K562 (cell line): ENCODE data around the gene DPEP1. TPM values are rescaled to one million over a fixed set of nuclear protein-coding genes. Genes with fewer than 3 reads are reported as not detected.

Experiments
- CBX1 ChIP-seq: sonication (generic); IDR thresholded peaks from 2 replicates; pipeline ENCODE4 v1.6.1; 2016; ENCODE audit warnings: antibody characterized with exemption, low read depth, mild to moderate bottlenecking
- CC2D1A ChIP-seq: fragments of 450-650 bp; IDR thresholded peaks from 2 replicates; pipeline ENCODE4 v1.6.1; 2017; ENCODE audit warnings: mild to moderate bottlenecking
- CHAMP1 ChIP-seq: fragments of 450-650 bp; IDR thresholded peaks from 2 replicates; pipeline ENCODE4 v1.6.1; 2016; ENCODE audit warnings: mild to moderate bottlenecking
- CHD4 ChIP-seq: fragments of 200-600 bp; sonication (generic); IDR thresholded peaks from 3 replicates; pipeline ENCODE4 v1.6.1; 2012; ENCODE audit warnings: low read depth, mild to moderate bottlenecking, mixed read lengths, low read length, inconsistent platforms; ENCODE audit not compliant: insufficient read depth, insufficient replicate concordance, poor library complexity, severe bottlenecking
- HDAC1 ChIP-seq, 2 experiments: fragments of 450-650 bp; IDR thresholded peaks; 2 replicates each; pipeline ENCODE4 v1.6.1; 2016 to 2017; ENCODE audit warnings: inconsistent platforms in 1 of 2, mild to moderate bottlenecking in 1 of 2, moderate library complexity in 1 of 2
- KLF13 ChIP-seq: fragments of 450-650 bp; IDR thresholded peaks from 2 replicates; pipeline ENCODE4 v1.6.1; 2016; ENCODE audit warnings: missing genetic modification characterization, low read depth, mild to moderate bottlenecking, missing compliant biosample characterization, moderate library complexity, borderline replicate concordance
- L3MBTL2 ChIP-seq: fragments of 450-650 bp; IDR thresholded peaks from 2 replicates; pipeline ENCODE4 v1.6.1; 2016; ENCODE audit warnings: mild to moderate bottlenecking, moderate library complexity
- MEIS2 ChIP-seq: fragments of 450-650 bp; IDR thresholded peaks from 2 replicates; pipeline ENCODE4 v1.6.1; 2014; ENCODE audit warnings: mild to moderate bottlenecking; ENCODE audit not compliant: partially characterized antibody
- NCOA1 ChIP-seq: fragments of 450-650 bp; IDR thresholded peaks from 2 replicates; pipeline ENCODE4 v1.6.1; 2016; ENCODE audit warnings: low read depth
- POLR2H ChIP-seq: IDR thresholded peaks from 2 replicates; pipeline ENCODE4 v1.6.1; 2016; ENCODE audit warnings: missing genetic modification characterization, low read depth, mild to moderate bottlenecking, control low read depth, missing compliant biosample characterization, moderate library complexity
- RBM25 ChIP-seq: fragments of 200-400 bp; formaldehyde crosslinking; IDR thresholded peaks from 2 replicates; pipeline ENCODE4 v1.6.1; 2018; ENCODE audit warnings: low read length, low read depth, moderate library complexity; ENCODE audit not compliant: severe bottlenecking
- SAP30 ChIP-seq: fragments of 200-600 bp; sonication (generic); IDR thresholded peaks from 2 replicates; pipeline ENCODE4 v1.6.1; 2012; ENCODE audit warnings: borderline replicate concordance, low read depth, mild to moderate bottlenecking, moderate library complexity, low read length, control low read depth, inconsistent platforms; ENCODE audit not compliant: insufficient read depth, poor library complexity, severe bottlenecking
- SRSF7 ChIP-seq: fragments of 200-400 bp; formaldehyde crosslinking; optimal IDR thresholded peaks from 2 replicates; pipeline ENCODE3; 2017; ENCODE audit warnings: mild to moderate bottlenecking, low read depth, low read length
- TCF3 ChIP-seq: sonication (generic); formaldehyde crosslinking; IDR thresholded peaks from 2 replicates; pipeline ENCODE4 v1.4.0; 2020; ENCODE audit warnings: mild to moderate bottlenecking, missing genetic modification reagents
- TEAD4 ChIP-seq, 2 experiments: sonication (generic) in 1 of 2; formaldehyde crosslinking in 1 of 2; IDR thresholded peaks; 2 replicates each; pipeline versions ENCODE4 v1.6.1 to v1.8.0; 2012 to 2022; ENCODE audit warnings: borderline replicate concordance in 1 of 2, inconsistent platforms in 1 of 2, low read length in 1 of 2, mild to moderate bottlenecking in 1 of 2, missing genetic modification reagents in 1 of 2
- TOE1 ChIP-seq, 2 experiments: fragments of 450-650 bp in 1 of 2; sonication (generic) in 1 of 2; formaldehyde crosslinking in 1 of 2; IDR thresholded peaks; 2 replicates each; pipeline versions ENCODE4 v1.7.1 to v1.8.0; 2016 to 2022; ENCODE audit warnings: borderline replicate concordance in 2 of 2, mild to moderate bottlenecking in 2 of 2, antibody characterized with exemption in 1 of 2, inconsistent platforms in 1 of 2, low read depth in 1 of 2, missing genetic modification reagents in 1 of 2, moderate library complexity in 1 of 2
- ZBTB34 ChIP-seq: fragments of 250-450 bp; sonication (Bioruptor Pico); IDR thresholded peaks from 2 replicates; pipeline ENCODE4 v1.8.0; 2021; ENCODE audit warnings: mild to moderate bottlenecking, moderate library complexity
- ZNF146 ChIP-seq: IDR thresholded peaks from one replicate; pipeline ENCODE4 v1.6.1; 2018; ENCODE audit warnings: missing compliant biosample characterization; ENCODE audit not compliant: unreplicated experiment
- ZNF239 ChIP-seq: fragments of 250-450 bp; sonication (Bioruptor Pico); IDR thresholded peaks from 2 replicates; pipeline ENCODE4 v1.4.0; 2020; ENCODE audit warnings: mild to moderate bottlenecking
- ZNF57 ChIP-seq: fragments of 450-650 bp; formaldehyde crosslinking; IDR thresholded peaks from 2 replicates; pipeline ENCODE4 v1.4.0; 2020; ENCODE audit warnings: mild to moderate bottlenecking, moderate library complexity
- ZNF644 ChIP-seq: fragments of 200-800 bp; sonication (Bioruptor generic); IDR thresholded peaks from 2 replicates; pipeline ENCODE4 v1.6.1; 2016; ENCODE audit warnings: low read depth, missing genetic modification characterization, missing compliant biosample characterization
- ZNF699 ChIP-seq: fragments of 250-450 bp; sonication (Bioruptor Pico); IDR thresholded peaks from 2 replicates; pipeline ENCODE4 v1.8.0; 2021; ENCODE audit warnings: mild to moderate bottlenecking, moderate library complexity; ENCODE audit not compliant: insufficient replicate concordance
- ZNF707 ChIP-seq: fragments of 250-450 bp; sonication (Bioruptor Pico); conservative IDR thresholded peaks from 2 replicates; pipeline ENCODE4 v1.8.0; 2022; ENCODE audit warnings: inconsistent platforms, mild to moderate bottlenecking, moderate library complexity
- ZNF778 ChIP-seq: fragments of 450-650 bp; formaldehyde crosslinking; IDR thresholded peaks from 2 replicates; pipeline ENCODE4 v1.4.0; 2020; ENCODE audit warnings: mild to moderate bottlenecking, moderate library complexity
- polyA plus RNA-seq, 8 experiments: library from polyadenylated mRNA; depleted of rRNA in 4 of 8; stranded (reverse) in 5 of 8; unstranded in 3 of 8; fragments of >200 nt; fragmentation: Nextera tagmentation in 2 of 8; fragmentation: Illumina TruSeq in 1 of 8; extraction: Ambion mirVana in 2 of 8; extraction: Trizol in 1 of 8; gene quantifications; 2 replicates each; pipeline versions ENCODE4 v1.2.1 to v1.2.3, GENCODE V29; 2011 to 2014; ENCODE audit warnings: inconsistent platforms in 1 of 8, missing spikeins in 1 of 8
- total RNA-seq, 7 experiments: library from RNA; depleted of rRNA in 6 of 7; stranded (reverse); fragments of >200 nt in 6 of 7; fragmentation: Illumina TruSeq in 2 of 7; extraction: Trizol in 2 of 7; gene quantifications; 2 replicates each; pipeline versions ENCODE4 v1.2.1 to v1.2.3, GENCODE V29; 2011 to 2021; ENCODE audit warnings: low replicate concordance in 1 of 7

DPEP1 gene
- total and polyA plus RNA-seq, 9 of the 15 experiments (the other 6 are each of a cell fraction or from before 2014, with no cell fraction given), result 0.14 to 0.31 (median 0.20) TPM; not detected in 6

GRCh38 chr16:89686520-89687091 lies 73.2 kb downstream of the DPEP1 start, which contains the start of gene CDK10 (continued):
- TF ChIP-seq NCOA1, result no peak
- no peak for TF ChIP-seq TOE1 (IDR thresholded peaks at IDR 0.05; ENCODE audit: borderline replicate concordance)
- TF ChIP-seq TOE1 (CRISPR knock-in tag; IDR thresholded peaks at IDR 0.05; ENCODE audit: borderline replicate concordance, low read depth), result no peak
- no peak for TF ChIP-seq ZNF707 (CRISPR knock-in tag)
- peak; percentile 93 for TF ChIP-seq SAP30
- no peak for TF ChIP-seq CC2D1A
- no peak for TF ChIP-seq CHD4
- peak; percentile 30; the same call in 1 of the 2 replicates for TF ChIP-seq TEAD4 (IDR thresholded peaks at IDR 0.05; ENCODE audit: low read length)
- no peak for TF ChIP-seq TEAD4 (CRISPR knock-in tag; IDR thresholded peaks at IDR 0.05; ENCODE audit: borderline replicate concordance)
- no peak for TF ChIP-seq TCF3 (CRISPR knock-in tag)
- no peak for TF ChIP-seq ZNF644 (tag)
- no peak for TF ChIP-seq ZBTB34 (CRISPR knock-in tag)
- TF ChIP-seq SRSF7, result no peak
- TF ChIP-seq MEIS2, result peak; percentile 85
- TF ChIP-seq CBX1, result peak; percentile 26; the same call in 1 of the 2 replicates
- no peak; the same call in 1 of the 2 replicates for TF ChIP-seq KLF13 (tag)
- no peak for TF ChIP-seq ZNF146
- TF ChIP-seq ZNF239, result no peak; the same call in 1 of the 2 replicates
- TF ChIP-seq POLR2H (tag), result no peak
- TF ChIP-seq ZNF57 (CRISPR knock-in tag), result no peak
- TF ChIP-seq L3MBTL2, result peak; percentile 98
- TF ChIP-seq ZNF778, result no peak
- TF ChIP-seq HDAC1 (IDR thresholded peaks at IDR 0.05), result peak in 1 of 2 experiments; percentile 97; a peak in 2 of 4 replicates
- no peak for TF ChIP-seq ZNF699 (CRISPR knock-in tag)
- no peak for TF ChIP-seq CHAMP1
- no peak for TF ChIP-seq RBM25
